HG02798 (cell line): ENCODE measurements around the gene RRP15.
"Not testable (repeated sequence)": the region's sequence is repeated elsewhere in the genome, so short reads cannot be mapped to it uniquely, and the experiment has no call there.

Source experiments
- ATAC-seq: cut with Tn5 transposase; IDR thresholded peaks from one replicate; pipeline ENCODE4 v1.9.1; 2021; ENCODE audit warnings: mild to moderate bottlenecking; ENCODE audit not compliant: unreplicated experiment, poor library complexity

RRP15 gene

DNA sequence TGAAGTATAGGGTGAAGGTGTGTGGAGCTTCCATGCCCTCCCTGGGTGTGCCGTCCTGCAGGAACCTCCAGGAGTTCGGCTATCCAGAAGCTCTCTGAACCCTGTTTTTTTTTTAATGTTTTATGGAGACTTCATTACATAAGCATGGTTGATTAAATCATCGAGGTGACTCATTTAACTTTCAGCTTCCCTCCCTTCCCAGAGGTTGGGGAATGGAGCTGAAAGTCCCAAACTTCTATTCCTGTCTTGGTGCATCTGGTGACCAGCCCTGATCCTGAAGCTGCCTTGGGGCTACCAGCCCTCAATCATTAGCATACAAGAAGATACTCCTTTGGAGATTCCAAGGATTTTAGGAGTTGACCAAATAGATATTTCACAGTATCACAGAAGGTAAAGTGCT lies 9.5 kb downstream of the RRP15 start:
- no peak for ATAC-seq

DNA sequence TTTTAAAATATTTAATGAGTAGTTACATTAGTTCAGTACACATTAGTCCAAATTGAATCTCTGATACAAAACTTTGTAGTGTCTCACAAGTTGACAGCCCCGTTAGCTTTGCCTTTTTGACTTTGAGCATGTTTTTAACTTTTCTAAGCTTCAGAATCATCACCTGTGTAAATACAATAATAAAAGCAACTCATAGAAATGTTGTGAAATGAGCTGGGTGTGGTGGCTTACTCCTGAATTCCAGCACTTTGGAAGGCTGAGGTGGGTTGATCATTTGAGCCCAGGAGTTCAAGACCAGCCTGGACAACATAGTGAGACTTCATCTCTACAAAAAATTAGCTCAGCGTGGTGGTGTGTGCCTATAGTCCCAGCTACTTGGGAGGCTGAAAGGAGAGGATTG lies 11.1 kb downstream of the RRP15 start:
- no peak for ATAC-seq

- ATAC-seq: no peak
These were observed 12.4 kb downstream of the RRP15 start for GRCh38 chr1:218297461-218297860.

DNA sequence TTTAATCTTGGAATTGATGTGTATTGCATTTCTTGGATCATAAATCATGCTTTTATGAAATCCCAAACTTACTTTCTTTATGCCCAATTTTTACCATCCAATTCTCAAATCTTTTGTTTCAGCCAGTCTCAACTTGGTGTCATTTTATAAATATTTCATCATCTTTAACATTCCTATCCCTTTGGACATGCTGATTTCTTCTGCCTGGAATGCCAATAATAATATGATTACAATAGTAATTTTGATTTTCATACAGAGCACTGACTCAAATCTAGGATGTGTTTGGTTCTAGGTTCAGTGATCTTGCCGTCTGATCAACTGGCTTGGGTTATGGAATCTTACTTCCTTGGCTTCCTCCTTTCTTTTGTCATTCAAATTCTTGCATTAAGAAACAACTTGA lies 12.8 kb downstream of the RRP15 start:
- no peak for ATAC-seq

DNA sequence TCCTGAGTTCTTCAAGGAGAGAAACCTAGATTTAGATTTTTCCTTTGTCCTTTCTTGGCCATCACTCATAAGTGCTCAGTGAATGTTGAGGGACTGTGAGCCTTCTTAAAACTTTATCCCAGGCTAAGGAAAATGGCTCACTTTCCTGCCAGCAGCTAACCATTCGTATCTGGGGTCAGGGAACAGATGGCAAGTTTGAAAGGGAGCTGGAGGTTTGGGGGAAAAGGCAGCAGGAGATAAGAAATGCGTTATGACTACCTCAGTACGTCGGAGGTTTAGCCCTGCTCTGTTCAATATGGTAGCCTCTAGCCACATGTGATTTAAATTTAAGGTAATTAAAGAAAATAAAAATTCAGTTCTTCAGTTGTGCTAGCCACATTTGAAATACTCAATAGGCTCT lies 13.3 kb downstream of the RRP15 start:
- no peak for ATAC-seq

DNA sequence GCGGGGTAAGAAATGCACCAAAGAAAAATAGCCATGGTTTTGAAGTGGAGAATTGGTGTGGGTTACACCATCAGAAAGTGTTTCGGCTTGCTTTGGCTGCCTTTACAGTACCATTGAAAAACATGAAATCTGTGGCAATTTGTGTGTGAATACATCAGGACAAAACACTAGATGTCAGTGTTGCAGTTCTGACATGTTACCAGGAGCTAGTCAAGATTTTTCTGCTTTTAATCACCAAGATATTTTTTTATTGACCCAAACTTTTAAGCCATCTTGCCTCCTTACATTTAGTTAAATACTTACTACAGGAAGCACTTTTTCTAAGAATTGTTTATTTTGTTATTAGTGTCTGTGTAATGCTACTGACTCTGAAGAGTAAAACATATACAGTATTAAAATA lies 14.3 kb downstream of the RRP15 start:
- no peak for ATAC-seq

GRCh38 chr1:218301217-218301616 lies 16.1 kb downstream of the RRP15 start:
- ATAC-seq: no peak

- ATAC-seq: no peak
These were observed 17.1 kb downstream of the RRP15 start for GRCh38 chr1:218302155-218302554.

DNA sequence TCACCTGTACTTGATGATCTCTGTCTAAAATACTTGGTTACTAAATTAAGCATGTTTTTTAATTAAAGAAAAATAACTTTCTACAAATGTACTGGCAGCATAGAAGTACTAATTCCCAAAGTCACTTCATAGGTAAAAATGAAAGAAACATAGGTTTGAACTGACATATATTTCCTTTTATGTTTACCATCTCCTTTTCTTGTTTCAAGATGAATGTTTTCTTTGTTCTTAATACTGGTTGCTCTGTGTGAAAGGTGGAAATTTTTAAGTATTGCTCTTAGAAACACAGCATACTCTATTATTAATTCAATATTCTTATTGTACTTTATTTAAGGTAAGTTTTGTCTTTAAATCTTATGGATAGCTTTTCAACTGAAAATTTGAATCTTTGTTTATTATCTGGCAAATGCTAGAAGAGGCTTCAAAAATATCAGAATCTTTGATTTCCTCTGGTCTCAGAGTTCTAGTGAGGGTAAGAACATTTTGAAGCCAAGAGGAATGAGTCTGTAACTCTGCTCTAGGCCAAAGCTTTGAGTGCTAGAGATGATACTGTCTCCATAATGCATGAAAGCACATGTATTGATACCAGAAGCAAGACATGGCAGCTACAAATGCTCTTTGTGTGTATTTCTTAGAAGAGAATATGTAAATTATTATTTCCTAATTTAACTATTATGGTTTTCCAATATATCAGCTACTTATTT lies 18.2 kb downstream of the RRP15 start:
- no peak for ATAC-seq

GRCh38 chr1:218304281-218305039 lies 19.4 kb downstream of the RRP15 start:
- no peak for ATAC-seq

DNA sequence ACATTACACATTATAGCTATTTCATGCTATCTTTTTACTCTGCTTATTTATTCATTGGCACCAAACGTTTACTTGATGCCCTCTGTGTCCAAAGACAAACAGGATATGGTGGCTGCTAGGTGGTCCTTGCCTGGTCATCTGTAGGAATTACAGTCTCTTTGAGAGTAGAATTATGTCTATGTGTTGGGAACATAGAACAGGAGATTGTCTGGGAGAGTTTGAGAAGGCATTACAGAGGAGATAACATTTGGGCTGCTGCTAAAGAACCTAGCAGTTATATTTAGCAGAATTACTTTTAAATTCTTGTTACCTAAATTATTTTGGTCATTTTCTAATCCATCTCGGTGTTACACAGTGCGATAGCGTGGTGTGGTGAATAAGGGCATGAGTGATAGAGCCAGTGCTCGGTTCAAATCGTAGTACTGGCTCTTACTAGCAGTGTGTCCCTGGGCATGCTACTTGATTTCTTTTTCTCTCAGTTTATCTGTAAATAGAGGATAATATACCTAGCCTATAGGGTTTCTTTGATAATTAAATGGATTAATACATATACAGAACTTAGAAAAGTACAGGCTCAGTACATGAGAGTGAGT lies 20.5 kb downstream of the RRP15 start:
- ATAC-seq: no peak

DNA sequence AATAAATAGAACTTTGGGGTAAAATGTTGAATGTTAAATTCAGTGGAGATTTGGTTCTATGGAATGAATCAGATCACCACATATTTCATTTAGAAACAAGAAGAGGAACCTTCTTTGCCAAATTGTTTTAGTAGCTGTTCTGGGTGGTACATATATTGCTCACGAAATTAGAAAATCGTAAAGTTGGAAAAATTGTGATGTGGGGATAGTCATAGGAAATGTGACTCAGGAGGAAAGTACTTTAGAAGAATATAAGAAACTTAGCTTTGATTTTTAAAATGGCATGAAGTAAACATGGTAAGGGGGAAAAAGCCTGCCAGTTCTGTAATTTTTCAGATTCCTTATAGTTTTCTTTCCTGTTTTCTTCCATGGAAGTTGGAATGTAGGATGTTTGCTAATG lies 27.4 kb downstream of the RRP15 start:
- ATAC-seq: no peak

DNA sequence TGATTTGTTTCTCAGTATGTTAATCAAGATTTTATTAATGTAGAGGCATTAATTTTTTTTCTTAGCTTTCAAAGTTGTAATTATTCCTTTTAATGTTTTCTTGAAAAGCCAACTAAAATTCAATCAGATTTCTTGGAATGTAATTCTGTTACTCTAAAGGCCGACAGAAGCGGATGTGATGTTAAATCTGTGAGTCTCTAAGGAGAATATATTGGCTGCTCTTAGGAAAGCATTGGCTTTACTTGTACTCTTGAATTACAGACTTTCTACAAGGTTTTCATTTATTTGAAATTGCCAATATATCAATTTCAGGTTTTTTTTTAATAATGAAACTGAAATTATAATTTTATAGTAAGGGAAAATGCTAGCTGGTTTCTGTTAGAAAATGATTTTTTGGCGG lies 29.2 kb downstream of the RRP15 start:
- no peak for ATAC-seq

DNA sequence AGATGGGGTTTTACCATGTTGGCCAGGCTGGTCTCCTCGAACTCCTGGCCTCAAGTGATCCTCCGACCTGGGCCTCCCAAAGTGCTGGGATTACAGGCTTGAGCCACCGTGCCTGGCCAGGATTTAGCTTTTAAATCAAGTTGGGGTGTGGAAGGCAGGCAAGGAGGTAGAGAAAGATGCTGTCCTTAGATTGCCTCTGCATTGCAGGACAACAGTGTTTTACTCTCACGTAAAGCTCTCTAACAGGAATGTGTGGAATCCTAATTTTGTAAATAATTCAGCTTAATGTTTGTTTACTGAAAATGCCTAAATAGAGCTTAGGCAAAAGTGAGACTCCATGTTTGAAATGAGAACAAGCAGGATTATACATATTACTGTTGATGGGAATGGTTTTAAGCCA lies 30.5 kb downstream of the RRP15 start:
- no peak for ATAC-seq

DNA sequence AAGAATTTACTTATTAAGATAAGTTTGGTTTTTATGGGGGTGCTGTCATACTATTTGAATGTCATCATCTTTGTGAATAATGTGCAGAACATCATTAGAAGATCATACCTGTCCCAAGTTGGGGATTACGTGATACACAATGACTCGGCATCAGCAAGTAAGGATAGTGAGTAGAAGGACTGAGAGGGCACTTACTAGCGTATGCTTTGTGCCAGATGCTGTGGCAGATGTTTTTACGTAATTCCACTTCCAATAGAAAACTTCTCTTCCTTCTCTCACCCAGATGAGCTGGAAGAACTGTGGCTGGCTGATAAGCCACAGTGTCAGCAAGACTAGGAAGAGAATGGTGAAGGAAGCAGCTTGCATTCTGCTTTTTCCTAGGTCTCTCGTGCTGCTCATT lies 32.0 kb downstream of the RRP15 start:
- no peak for ATAC-seq

DNA sequence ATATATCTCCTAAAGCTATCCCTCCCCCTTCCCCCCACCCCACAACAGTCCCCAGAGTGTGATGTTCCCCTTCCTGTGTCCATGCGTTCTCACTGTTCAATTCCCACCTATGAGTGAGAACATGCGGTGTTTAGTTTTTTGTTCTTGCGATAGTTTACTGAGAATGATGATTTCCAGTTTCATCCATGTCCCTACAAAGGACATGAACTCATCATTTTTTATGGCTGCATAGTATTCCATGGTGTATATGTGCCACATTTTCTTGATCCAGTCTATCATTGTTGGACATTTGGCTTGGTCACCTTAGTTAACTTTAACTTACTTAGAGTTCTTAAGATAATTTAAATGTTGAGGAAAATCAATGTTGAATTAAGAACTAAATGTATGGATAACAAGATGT lies 35.1 kb downstream of the RRP15 start:
- ATAC-seq: not testable (repeated sequence)

DNA sequence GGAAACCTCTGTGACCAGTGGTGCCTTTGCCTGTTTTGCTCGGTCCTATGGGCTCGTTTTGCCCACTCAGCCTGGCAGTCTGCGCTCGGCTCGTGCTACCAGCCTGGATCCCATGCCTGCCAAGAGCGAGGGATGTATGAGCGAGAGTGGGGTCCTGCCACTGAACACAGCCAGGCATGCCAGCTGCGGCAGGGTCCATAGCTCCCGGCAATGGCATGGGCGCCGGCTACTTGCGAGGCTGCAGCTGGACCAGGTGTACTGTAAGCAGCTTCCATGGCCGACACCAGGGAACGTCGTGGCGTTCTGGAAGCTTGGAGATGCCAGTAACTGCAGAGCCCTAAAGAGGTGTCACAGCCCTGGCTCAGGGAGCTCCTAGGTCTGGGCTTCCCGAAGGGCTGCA lies 37.7 kb downstream of the RRP15 start:
- no peak for ATAC-seq

DNA sequence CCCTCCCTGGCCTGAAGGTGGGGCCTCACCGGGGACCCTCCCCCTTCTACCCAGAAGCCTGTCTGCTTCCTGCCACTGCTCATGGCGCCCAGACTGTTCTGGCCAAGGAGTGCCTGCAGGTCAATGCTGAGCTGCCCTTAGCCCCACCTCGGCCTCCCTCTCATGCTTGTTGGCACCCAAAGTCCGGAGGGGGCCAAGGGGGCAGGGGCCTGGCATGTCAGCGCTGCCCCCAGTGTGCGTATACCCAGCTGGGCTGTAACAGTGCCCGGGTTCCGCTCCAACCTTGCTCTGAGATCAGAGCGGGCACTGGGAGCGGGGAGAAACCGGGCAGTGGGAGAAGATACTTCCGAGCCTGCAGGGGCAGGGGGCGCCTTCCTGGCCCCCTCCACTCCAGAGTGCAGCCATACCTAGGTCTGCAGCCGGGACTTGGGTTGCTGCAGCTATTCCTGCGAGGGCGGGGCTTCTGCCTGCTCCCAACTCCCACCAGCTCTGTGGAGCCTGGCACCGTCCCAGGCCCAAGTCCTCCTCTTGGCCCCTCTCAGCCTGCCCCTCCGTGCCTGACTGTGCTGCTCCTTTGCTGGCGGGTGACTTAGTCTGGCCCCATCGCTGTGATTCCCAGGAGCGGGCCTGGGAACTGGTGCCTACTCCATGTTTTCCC lies 38.6 kb downstream of the RRP15 start:
- no peak for ATAC-seq

- no peak for ATAC-seq
These were observed 39.1 kb downstream of the RRP15 start for GRCh38 chr1:218324226-218324580.

- ATAC-seq: no peak
These were observed 43.7 kb downstream of the RRP15 start for GRCh38 chr1:218328769-218329168.

DNA sequence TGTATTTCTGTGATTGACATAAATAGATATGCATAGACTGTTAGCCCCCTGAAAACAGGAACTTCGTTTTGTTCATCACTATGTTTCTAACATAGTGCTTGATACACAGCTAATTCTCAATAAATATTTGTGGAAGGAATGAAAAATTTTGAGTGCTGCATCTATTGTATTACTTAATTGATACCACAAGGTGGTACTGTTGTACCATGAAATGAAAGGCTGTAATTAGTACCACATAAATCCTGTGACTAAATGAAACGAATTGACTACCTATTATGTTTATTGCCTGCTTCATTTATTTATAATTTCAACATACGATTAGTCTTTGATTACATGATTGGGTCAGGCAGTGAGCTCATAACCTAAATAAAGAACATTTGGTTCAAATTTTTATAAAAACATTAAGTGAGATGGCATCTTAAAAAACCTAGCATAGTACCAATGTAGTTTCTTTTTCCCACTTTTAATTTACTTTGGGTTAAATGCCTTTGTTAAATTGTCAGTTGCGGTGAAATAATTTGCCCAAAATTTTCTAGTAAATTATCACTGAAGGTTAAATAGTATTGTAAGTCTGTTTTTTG lies 45.0 kb downstream of the RRP15 start:
- ATAC-seq: no peak
